IMR-90 (cell line): ENCODE results near the gene SMIM33. TPM values are rescaled to one million over a fixed set of nuclear protein-coding genes. Genes with fewer than 3 reads are reported as not detected.

ENCODE experiments used
- ATAC-seq: fragments of 200-7000 bp; cut with Tn5 transposase; 2 replicates; pipeline ENCODE4 v1.9.1; 2020; ENCODE audit warnings: low read depth, mild to moderate bottlenecking, moderate library complexity
- BruUV-seq: library from RNA; stranded (reverse); fragments of 400-500 nt; replicated peaks from 2 replicates; lab custom pipeline; 2021; lab: Mats Ljungman, UMichigan
- CTCF ChIA-PET: fragments of 300-600 bp; formaldehyde crosslinking; extraction: SDS; loops from one replicate; lab custom pipeline; 2021; ENCODE audit warnings: antibody characterized with exemption; lab: Yijun Ruan, JAX
- POLR2A ChIA-PET: fragments of 300-600 bp; sonication (Branson Sonifier 250); formaldehyde crosslinking; loops from one replicate; lab custom pipeline; 2022; ENCODE audit warnings: antibody characterized with exemption; ENCODE audit not compliant: unreplicated experiment; lab: Charles Lee
- DNase-seq: peaks from one replicate; pipeline ENCODE4 v3.0.0; 2013
- H2AFZ ChIP-seq: replicated peaks from 2 replicates; pipeline ENCODE3; 2013; ENCODE audit warnings: low read length, mild to moderate bottlenecking; ENCODE audit not compliant: poor library complexity
- H2AK5ac ChIP-seq: 2 replicates; pipeline ENCODE4 v1.6.1; 2013; ENCODE audit warnings: low read depth, low read length, inconsistent platforms
- H2AK9ac ChIP-seq: replicated peaks from 2 replicates; pipeline ENCODE3; 2013; ENCODE audit warnings: mild to moderate bottlenecking, low read depth, low read length, moderate library complexity; ENCODE audit not compliant: poor library complexity
- H2BK120ac ChIP-seq: 2 replicates; pipeline ENCODE4 v1.6.1; 2013; ENCODE audit warnings: low read depth, low read length, inconsistent platforms
- H2BK15ac ChIP-seq: 3 replicates; pipeline ENCODE4 v1.6.1; 2013; ENCODE audit warnings: low read depth, low read length, inconsistent platforms
- H2BK20ac ChIP-seq: 2 replicates; pipeline ENCODE4 v1.6.1; 2013; ENCODE audit warnings: low read depth, mild to moderate bottlenecking, inconsistent platforms, low read length, moderate library complexity
- H2BK5ac ChIP-seq: 2 replicates; pipeline ENCODE4 v1.6.1; 2013; ENCODE audit warnings: mild to moderate bottlenecking, low read depth, low read length, inconsistent platforms; ENCODE audit not compliant: poor library complexity, severe bottlenecking
- H3K14ac ChIP-seq: replicated peaks from 2 replicates; pipeline ENCODE4 v1.6.1; 2013; ENCODE audit warnings: low read depth, low read length, inconsistent platforms
- H3K18ac ChIP-seq: 2 replicates; pipeline ENCODE4 v1.6.1; 2013; ENCODE audit warnings: low read depth, low read length, control low read depth
- H3K23ac ChIP-seq: 2 replicates; pipeline ENCODE4 v1.6.1; 2013; ENCODE audit warnings: low read depth, low read length, inconsistent platforms
- H3K27ac ChIP-seq: 2 replicates; pipeline ENCODE4 v1.5.1; 2013; ENCODE audit warnings: mild to moderate bottlenecking, control low read depth, low read length; ENCODE audit not compliant: insufficient read depth
- H3K27me3 ChIP-seq: 2 replicates; pipeline ENCODE4 v1.6.1; 2013; ENCODE audit warnings: low read length; ENCODE audit not compliant: control insufficient read depth, insufficient read depth
- H3K36me3 ChIP-seq: 2 replicates; pipeline ENCODE4 v1.6.1; 2013; ENCODE audit warnings: low read length, mixed read lengths; ENCODE audit not compliant: control insufficient read depth, insufficient read depth
- H3K4ac ChIP-seq: 2 replicates; pipeline ENCODE4 v1.6.1; 2013; ENCODE audit warnings: low read depth, low read length, inconsistent platforms
- H3K4me1 ChIP-seq: 2 replicates; pipeline ENCODE4 v1.6.1; 2013; ENCODE audit warnings: low read length, mixed read lengths; ENCODE audit not compliant: control insufficient read depth, insufficient read depth
- H3K4me2 ChIP-seq: 2 replicates; pipeline ENCODE4 v1.6.1; 2013; ENCODE audit warnings: low read depth, mild to moderate bottlenecking, control low read depth, low read length, moderate library complexity
- H3K4me3 ChIP-seq: 2 replicates; pipeline ENCODE4 v1.5.1; 2013; ENCODE audit warnings: low read depth, mild to moderate bottlenecking, control low read depth, low read length, moderate library complexity; ENCODE audit not compliant: insufficient read depth
- H3K56ac ChIP-seq: 2 replicates; pipeline ENCODE4 v1.6.1; 2013; ENCODE audit warnings: low read length, inconsistent platforms; ENCODE audit not compliant: insufficient read depth; ENCODE audit errors: extremely low read depth
- H3K79me1 ChIP-seq, 2 experiments: 2 replicates each; pipeline ENCODE4 v1.6.1; 2013; ENCODE audit warnings: low read length in 2 of 2, inconsistent platforms in 1 of 2, low read depth in 1 of 2
- H3K9ac ChIP-seq: 2 replicates; pipeline ENCODE4 v1.6.1; 2013; ENCODE audit warnings: low read depth, low read length, control low read depth
- H3K9me1 ChIP-seq: 2 replicates; pipeline ENCODE4 v1.6.1; 2013; ENCODE audit warnings: low read length, inconsistent platforms; ENCODE audit not compliant: insufficient read depth
- H3K9me3 ChIP-seq: 2 replicates; pipeline ENCODE4 v1.6.1; 2013; ENCODE audit warnings: low read length; ENCODE audit not compliant: control insufficient read depth, insufficient read depth
- H4K20me1 ChIP-seq: 2 replicates; pipeline ENCODE4 v1.6.1; 2013; ENCODE audit warnings: low read length, inconsistent platforms; ENCODE audit not compliant: insufficient read depth
- H4K5ac ChIP-seq: 2 replicates; pipeline ENCODE4 v1.6.1; 2013; ENCODE audit warnings: mild to moderate bottlenecking, low read depth, low read length, control low read depth
- H4K8ac ChIP-seq, 2 experiments: 2 replicates each; pipeline ENCODE4 v1.6.1; 2013; ENCODE audit warnings: low read depth in 2 of 2, low read length in 2 of 2, control low read depth in 1 of 2, inconsistent platforms in 1 of 2
- H4K91ac ChIP-seq: 2 replicates; pipeline ENCODE4 v1.6.1; 2013; ENCODE audit warnings: low read depth, low read length, inconsistent platforms; ENCODE audit not compliant: insufficient read depth
- BHLHE40 ChIP-seq: fragments of 150-350 bp; IDR thresholded peaks from 2 replicates; pipeline ENCODE4 v1.6.1; 2016; ENCODE audit warnings: mild to moderate bottlenecking, low read depth, low read length
- FOS ChIP-seq: fragments of 150-350 bp; IDR thresholded peaks from 2 replicates; pipeline ENCODE4 v1.6.1; 2016; ENCODE audit warnings: low read depth, low read length
- MXI1 ChIP-seq: IDR thresholded peaks from 2 replicates; pipeline ENCODE4 v1.6.1; 2012; ENCODE audit warnings: low read depth, mild to moderate bottlenecking, low read length, moderate library complexity, borderline replicate concordance
- WGBS, 2 experiments: methylation state at CpG; one replicate each; pipeline versions ENCODE4 v1.1.5 to v1.1.7; 2013; ENCODE audit warnings: missing lambda C conversion rate in 2 of 2; ENCODE audit not compliant: insufficient read length in 1 of 2; ENCODE audit errors: extremely low coverage in 2 of 2; 5-methylcytosine and 5-hydroxymethylcytosine counted together
- dilution Hi-C: fragments of 300-500 bp; cut with HindIII; formaldehyde crosslinking; loops from one replicate; pipeline ENCODE4 v1.14.3; 2018; ENCODE audit warnings: low sequenced_read_pairs; ENCODE audit not compliant: unreplicated experiment
- in situ Hi-C: fragments of 300-500 bp; cut with MboI; formaldehyde crosslinking; loops from 3 replicates; pipeline ENCODE4 v1.14.3; 2019; ENCODE audit warnings: low sequenced_read_pairs, inconsistent platforms, mixed read lengths
- intact Hi-C: fragments of 100-400 bp; cut with micrococcal nuclease; formaldehyde crosslinking; loops from 2 replicates; pipeline ENCODE4 v1.10.0; 2022
- polyA plus RNA-seq, 3 experiments: library from polyadenylated mRNA; depleted of rRNA; stranded (reverse); fragments of >200 nt; gene quantifications; 2 replicates each; pipeline ENCODE4 v1.2.3, GENCODE V29; 2012; ENCODE audit warnings: low replicate concordance in 1 of 3
- total RNA-seq: library from RNA; depleted of rRNA; stranded (reverse); fragments of >200 nt; gene quantifications from 2 replicates; pipeline ENCODE4 v1.2.3, GENCODE V29; 2012

Gene SMIM33
- total and polyA plus RNA-seq, 2 of the 4 experiments (the other 2 are of a cell fraction): not detected

DNA sequence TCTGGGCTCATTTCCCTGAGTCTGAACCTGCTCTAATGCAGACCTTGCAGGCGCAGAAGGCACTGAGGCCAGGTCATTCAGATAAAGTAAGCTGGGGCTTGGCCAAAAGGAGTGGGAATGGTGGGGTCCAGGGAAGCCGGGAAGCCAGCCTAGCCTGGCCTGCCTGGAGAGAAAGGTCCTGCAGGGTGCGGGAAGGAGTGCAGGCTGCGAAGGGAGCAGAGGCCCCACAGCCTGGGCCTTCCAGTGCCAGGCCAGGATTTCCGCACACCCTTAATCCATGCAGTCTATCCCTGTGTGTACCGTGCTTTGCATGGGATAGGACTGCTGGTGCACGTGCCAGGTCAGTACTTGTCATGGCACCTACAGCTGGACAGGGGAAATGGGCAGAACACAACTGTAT lies 15.4 kb downstream of the SMIM33 start:
- POLR2A ChIA-PET: interaction anchor here (0.6 kb wide), 1 partner anchor 807 kb away, joined by 11 read pairs; no protein-coding TSS in a partner anchor
- no peak for DNase-seq
- no peak overlapping the region for H2BK5ac ChIP-seq
- H2BK15ac ChIP-seq: no peak overlapping the region
- H3K4me2 ChIP-seq: no peak overlapping the region
- CTCF ChIA-PET: interaction anchor here (0.5 kb wide), 1 partner anchor 48 kb away, joined by 3 read pairs; no protein-coding TSS in a partner anchor
- no peaks in the 10 kb centered on the region for H3K9me3 ChIP-seq
- peaks cover 10% of the 10 kb centered on the region for H3K4me1 ChIP-seq
- H2BK120ac ChIP-seq: no peak overlapping the region
- H3K4me3 ChIP-seq: no peak overlapping the region
- H3K27ac ChIP-seq: no peak overlapping the region
- dilution Hi-C loops: no loop called here
- no peak overlapping the region for H3K23ac ChIP-seq
- no peak overlapping the region for H4K8ac ChIP-seq
- no peak overlapping the region for H3K4ac ChIP-seq
- no peak overlapping the region for H2AK5ac ChIP-seq
- no peaks in the 10 kb centered on the region; the same call in 1 of the 2 replicates for H4K20me1 ChIP-seq
- H3K9me1 ChIP-seq: peaks cover 3% of the 10 kb centered on the region; the same call in 1 of the 2 replicates
- no peak overlapping the region for H4K91ac ChIP-seq
- in situ Hi-C loops: no loop called here
- no peaks in the 10 kb centered on the region for H3K27me3 ChIP-seq
- TF ChIP-seq MXI1 (no peak), FOS (no peak), BHLHE40 (peak; percentile 39; the same call in 1 of the 2 replicates)
- H3K36me3 ChIP-seq: no peaks in the 10 kb centered on the region
- BruUV-seq: no TSS peak
- H3K18ac ChIP-seq: no peak overlapping the region
- intact Hi-C loops: no loop called here
- no peak overlapping the region for H3K56ac ChIP-seq
- H2AK9ac ChIP-seq: peak overlapping the region; percentile 3
- H3K14ac ChIP-seq: no peak overlapping the region
- no peak overlapping the region for H2AFZ ChIP-seq
- peaks cover 1 to 8% of the 10 kb centered on the region in 2 experiments; a peak in 3 of 4 replicates for H3K79me1 ChIP-seq
- H3K9ac ChIP-seq: no peak overlapping the region
- 80% methylated on average over 5 of the region's 7 CpGs; no CpG with 5 or more reads in 1 of the 2 experiments for WGBS, 2 experiments
- H2BK20ac ChIP-seq: no peak overlapping the region
- H4K5ac ChIP-seq: no peak overlapping the region
- no peak for ATAC-seq
